A549 treated with RU486 at 1 μM for 4 hours (cell line): ENCODE data around the gene HYAL3. TPM values are rescaled to one million over a fixed set of nuclear protein-coding genes. Genes with fewer than 3 reads are reported as not detected.

ENCODE experiments used
- total RNA-seq: library from RNA; stranded (reverse); fragments of 200-300 nt; extraction: Qiagen RNA extraction; gene quantifications from 5 replicates; pipeline ENCODE4 v1.2.3, GENCODE V29; 2022; ENCODE audit warnings: low read depth

Gene HYAL3
- total RNA-seq = 5.4 to 9.6 TPM (median 7.6 TPM) in 5 replicates

DNA sequence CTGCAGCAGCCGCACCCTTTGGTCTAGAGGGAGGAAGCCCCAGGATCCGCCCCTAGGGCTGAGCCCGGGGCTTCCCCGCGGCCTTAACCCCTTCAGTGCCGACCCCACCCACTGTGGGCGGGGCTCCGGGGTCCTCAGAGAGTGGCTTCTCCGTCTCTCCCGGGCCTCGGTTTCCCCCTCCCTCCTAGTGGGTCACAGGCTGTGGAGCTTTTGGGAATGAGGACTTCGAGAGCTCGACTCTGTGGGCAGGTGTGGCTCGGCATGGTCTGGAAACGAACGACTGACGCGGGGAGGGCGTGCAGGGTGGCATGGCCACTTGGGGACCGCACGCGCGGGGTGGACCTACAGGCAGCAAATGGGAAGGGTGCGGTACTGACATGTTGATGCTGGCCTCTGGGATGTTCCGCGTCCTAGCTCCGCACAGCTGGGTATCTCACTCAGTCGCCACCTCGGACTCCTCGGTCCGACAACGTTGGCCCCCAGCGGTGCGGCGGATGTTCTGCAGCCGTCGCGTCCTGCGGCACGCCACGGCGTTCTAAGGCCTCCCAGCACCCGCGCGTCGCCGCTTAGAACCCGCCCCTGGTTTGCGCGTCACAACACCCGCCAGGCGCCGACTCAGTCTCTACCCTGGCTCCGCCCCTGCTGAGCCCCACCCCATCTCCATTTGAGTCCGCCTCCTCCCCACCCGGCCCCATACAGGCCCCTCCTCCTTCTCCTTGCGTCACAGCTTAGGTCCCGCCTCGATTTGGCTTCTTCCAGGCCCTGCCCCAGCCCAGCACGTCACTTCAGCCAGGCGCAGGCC is at the start of gene HYAL3, which contains the start of gene NAA80:
TSS of gene HYAL3 (minus strand) at position 570 of the 802 bp plus-strand sequence. CDS start 3,803 bp downstream, outside the sequence.
TSS of gene NAA80 (minus strand) at position 570 of the 802 bp plus-strand sequence. CDS start 1,942 bp downstream, outside the sequence.

DNA sequence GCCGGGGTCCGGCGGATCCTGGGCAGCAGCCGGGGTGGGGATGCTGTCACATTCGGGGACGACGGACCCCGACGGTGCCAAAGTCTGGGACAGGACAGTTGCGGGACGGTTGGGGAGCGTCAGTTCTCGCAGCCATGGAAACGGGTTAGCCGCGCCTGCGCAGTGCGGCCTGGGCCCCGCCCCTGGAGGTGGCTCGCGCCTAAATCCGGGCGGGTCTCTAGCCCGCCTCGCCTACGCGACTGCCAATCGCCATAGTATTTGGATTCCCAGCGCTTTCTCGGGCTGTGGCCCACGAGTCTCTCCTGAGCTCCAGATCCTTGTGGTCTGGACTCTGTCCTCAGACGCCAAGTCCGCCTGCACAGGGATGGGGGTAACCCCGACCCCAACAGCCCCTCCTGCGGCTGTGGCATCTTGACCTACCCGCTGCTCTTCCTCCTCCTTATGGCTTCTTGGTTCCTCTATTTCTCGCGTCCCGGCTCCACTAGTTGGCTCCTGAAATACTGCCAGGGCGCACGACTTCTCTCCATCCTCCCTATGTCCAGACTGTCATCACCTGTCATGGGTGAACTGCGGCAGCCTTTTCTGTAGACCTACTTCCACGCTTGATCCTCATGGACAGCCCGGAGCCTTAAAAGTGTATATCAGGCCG is 46.5 kb upstream of the HYAL3 start, which contains the start of gene ZMYND10:
TSS of gene ZMYND10 (minus strand) at position 147 of the 649 bp plus-strand sequence. CDS start 153 bp downstream, outside the sequence.

DNA sequence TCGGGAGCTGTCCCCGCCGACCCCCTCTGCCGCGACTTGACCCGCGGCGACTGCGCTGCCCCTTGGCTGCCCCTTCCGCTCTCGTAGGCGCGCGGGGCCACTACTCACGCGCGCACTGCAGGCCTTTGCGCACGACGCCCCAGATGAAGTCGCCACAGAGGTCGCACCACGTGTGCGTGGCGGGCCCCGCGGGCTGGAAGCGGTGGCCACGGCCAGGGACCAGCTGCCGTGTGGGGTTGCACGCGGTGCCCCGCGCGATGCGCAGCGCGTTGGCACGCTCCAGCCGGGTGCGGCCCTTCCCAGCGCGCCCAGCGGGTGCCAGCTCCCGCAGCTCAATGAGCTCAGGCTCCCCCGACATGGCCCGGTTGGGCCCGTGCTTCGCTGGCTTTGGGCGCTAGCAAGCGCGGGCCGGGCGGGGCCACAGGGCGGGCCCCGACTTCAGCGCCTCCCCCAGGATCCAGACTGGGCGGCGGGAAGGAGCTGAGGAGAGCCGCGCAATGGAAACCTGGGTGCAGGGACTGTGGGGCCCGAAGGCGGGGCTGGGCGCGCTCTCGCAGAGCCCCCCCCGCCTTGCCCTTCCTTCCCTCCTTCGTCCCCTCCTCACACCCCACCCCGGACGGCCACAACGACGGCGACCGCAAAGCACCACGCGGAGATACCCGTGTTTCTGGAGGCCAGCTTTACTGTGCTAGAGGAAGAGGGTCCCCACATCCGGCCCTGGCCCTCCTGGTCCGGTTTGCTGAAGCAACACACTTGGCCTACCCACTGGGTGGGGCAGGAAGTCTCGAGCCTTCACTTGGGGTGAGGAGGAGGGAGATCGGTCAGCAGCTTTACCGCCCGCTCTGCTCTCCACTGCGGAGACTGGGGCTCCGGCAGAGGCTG is 41.5 kb upstream of the HYAL3 start, which contains the start of gene RASSF1:
TSS of gene RASSF1 (minus strand) at position 389 of the 882 bp plus-strand sequence. CDS start at position 358, 31 bp downstream.

DNA sequence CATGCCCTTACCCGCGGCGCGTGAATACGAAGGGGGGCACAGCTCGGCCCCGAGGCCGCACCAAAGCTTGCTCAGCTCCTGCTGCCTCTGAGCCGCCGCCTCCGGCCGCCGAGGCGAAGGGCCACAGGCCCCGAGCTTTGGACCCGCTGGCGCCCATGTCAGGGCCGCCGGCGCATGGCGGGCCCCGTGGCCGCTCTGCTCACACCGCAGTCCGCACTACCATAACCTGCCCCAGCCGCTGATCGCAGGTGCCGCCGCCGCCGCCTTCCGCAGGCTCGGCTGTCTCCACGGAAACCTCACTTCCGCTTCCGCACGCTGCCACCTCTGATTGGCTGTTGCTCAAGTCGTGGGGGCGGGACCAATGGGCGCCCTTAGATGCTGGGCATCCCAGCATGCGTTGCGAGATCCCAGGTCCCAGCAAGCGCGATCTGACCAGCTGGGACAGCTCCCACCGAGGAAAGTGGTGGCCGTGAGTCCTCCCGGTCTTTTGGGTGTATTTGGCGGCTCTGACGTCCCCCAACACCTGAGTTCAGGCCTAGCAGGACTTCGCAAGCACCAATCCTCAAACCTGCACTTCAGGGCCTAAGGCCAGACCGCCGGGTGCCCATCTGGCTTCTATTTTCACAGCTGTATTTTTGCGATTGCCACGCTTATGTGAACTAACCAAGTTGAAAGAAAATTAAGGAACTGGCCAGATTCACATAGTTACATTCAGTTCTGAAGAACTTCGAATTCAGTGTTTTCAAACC is 28.9 kb upstream of the HYAL3 start, which contains the start of gene TUSC2:
TSS of gene TUSC2 (minus strand) at position 281 of the 749 bp plus-strand sequence. CDS start at position 157, 124 bp downstream.

GRCh38 chr3:50322386-50323091 is 23.3 kb upstream of the HYAL3 start, which contains the start of gene HYAL2:
Gene HYAL2 (minus strand): TSS chr3:50322745. CDS start chr3:50320489, 2,256 bp downstream.

GRCh38 chr3:50303013-50303815 is 4.0 kb upstream of the HYAL3 start, which contains the start of gene HYAL1:
Gene HYAL1 (minus strand): TSS chr3:50303574. CDS start chr3:50302956, 618 bp downstream.

DNA sequence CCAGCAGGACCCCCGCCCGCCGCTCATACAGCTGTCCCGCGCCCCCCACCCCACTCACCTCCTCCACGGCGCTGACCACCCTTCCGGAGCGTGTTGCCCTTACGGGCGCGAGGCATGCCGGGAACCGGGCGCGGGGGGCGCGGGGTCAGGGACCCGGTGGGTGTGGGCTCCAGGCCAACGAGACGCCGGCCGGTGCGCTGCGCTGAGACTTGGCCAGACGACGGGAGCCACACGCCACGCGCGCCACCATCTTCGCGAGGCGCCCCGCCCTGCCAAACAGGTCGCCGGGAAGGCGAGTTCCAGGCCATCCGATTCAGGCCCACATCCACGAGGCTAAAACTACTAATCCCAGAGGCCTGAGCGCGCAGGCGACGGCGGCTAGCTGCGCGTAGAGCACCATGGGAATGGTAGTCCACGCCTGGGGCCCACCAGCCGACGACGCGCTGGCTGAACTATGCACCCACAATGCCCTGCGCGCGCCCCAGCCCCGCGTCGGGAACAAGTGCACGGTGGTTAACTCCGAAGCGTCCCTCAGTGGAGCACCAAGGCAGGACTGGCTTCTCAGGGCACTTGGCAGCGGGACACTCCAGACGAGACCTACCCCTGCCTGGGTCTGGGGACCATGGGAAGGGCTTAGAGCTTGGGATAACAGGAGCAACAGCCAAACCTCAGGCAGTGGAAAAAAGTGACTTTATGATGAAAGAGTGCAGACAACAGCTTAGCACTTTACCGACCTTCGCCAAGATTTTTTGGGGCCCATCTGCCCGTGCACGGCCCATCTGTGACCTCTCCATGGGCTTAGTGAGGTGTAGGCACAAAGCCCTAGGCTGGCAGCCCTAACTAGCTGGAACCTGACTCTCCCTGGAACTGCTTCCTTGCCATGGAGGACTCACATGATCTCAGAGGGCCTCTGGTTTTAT is 6.8 kb downstream of the HYAL3 start, which contains the start of gene IFRD2:
TSS of gene IFRD2 (minus strand) at position 271 of the 920 bp plus-strand sequence. CDS start at position 116, 155 bp downstream.

DNA sequence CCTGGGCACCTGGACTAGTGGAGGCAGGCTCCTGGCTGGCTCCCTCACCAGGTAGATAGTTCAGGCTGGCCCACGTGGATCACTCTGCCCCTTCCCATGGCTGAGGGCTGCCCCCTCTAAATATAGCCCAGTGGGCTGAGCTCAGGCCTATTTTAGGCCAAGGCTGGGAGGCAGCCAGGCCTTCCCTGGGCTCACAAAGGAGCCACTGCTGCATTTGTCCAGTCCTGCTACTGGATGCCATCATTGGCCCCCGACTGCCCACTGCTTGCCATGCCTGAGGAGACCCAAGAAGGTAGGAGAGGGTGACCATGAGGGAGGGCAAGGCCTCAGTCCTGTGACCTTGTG is 20.4 kb downstream of the HYAL3 start, which contains the start of gene LSMEM2:
TSS of gene LSMEM2 (plus strand) at position 208 of the 345 bp plus-strand sequence. CDS start at position 235, 27 bp downstream.

GRCh38 chr3:50268703-50269451 is 30.3 kb downstream of the HYAL3 start, which contains the start of gene SEMA3B:
Gene SEMA3B (plus strand): TSS chr3:50269147. CDS start chr3:50269241, 94 bp downstream.

Other genes with a start within 250 kb of the HYAL3 start
- gene RBM5, start 210.5 kb downstream of the HYAL3 start, total RNA-seq = 29.4 to 36.2 TPM (median 32.1 TPM) in 5 replicates
- 6.6 to 12.1 TPM (median 10.9 TPM) in 5 replicates for gene SEMA3F, start 144.1 kb downstream of the HYAL3 start, total RNA-seq
- not detected in 5 replicates for gene GNAT1, start 107.8 kb downstream of the HYAL3 start, total RNA-seq
- 0.05 to 0.32 TPM (median 0.10 TPM) in 3 of 5 replicates, not detected in the others for gene SLC38A3, start 94.1 kb downstream of the HYAL3 start, total RNA-seq
- gene GNAI2, start 63.2 kb downstream of the HYAL3 start, total RNA-seq = 31.9 to 44.2 TPM (median 43.1 TPM) in 5 replicates
- gene SEMA3B, start 30.3 kb downstream of the HYAL3 start, total RNA-seq = 5.2 to 10.2 TPM (median 6.5 TPM) in 5 replicates
- 0.13 TPM in 1 of 5 replicates, not detected in the others for gene LSMEM2, start 20.3 kb downstream of the HYAL3 start, total RNA-seq
- gene IFRD2, start 7.0 kb downstream of the HYAL3 start, total RNA-seq = 73.1 to 92.6 TPM (median 90.1 TPM) in 5 replicates
- 3.4 to 6.7 TPM (median 5.9 TPM) in 5 replicates for gene NAA80, start within 50 bp of the HYAL3 start, total RNA-seq
- gene HYAL1, start 4.2 kb upstream of the HYAL3 start, total RNA-seq = 0.27 to 0.50 TPM (median 0.45 TPM) in 5 replicates
- gene HYAL2, start 23.3 kb upstream of the HYAL3 start, total RNA-seq = 18.0 to 26.2 TPM (median 24.2 TPM) in 5 replicates
- 23.2 to 42.9 TPM (median 38.6 TPM) in 5 replicates for gene TUSC2, start 28.8 kb upstream of the HYAL3 start, total RNA-seq
- 15.6 to 21.0 TPM (median 20.4 TPM) in 5 replicates for gene RASSF1, start 41.4 kb upstream of the HYAL3 start, total RNA-seq
- 0.87 to 1.4 TPM (median 1.1 TPM) in 5 replicates for gene ZMYND10, start 46.3 kb upstream of the HYAL3 start, total RNA-seq
- gene NPRL2, start 51.4 kb upstream of the HYAL3 start, total RNA-seq = 10.9 to 13.8 TPM (median 11.9 TPM) in 5 replicates
- gene CYB561D2, start 51.5 kb upstream of the HYAL3 start, total RNA-seq = 14.3 to 23.8 TPM (median 20.5 TPM) in 5 replicates
- gene TMEM115, start 60.1 kb upstream of the HYAL3 start, total RNA-seq = 34.2 to 49.4 TPM (median 44.2 TPM) in 5 replicates
- gene CACNA2D2, start 204.2 kb upstream of the HYAL3 start, total RNA-seq = 0.25 to 0.75 TPM (median 0.58 TPM) in 5 replicates